ENCODE results near the gene POLD3.

GRCh38 chr11:74571062-74571399 is 21.4 kb upstream of the POLD3 start:
- TF ChIP-seq POLR2A (IDR thresholded peaks at IDR 0.05) = peak in 1 of 3 donors; percentile 17
- TF ChIP-seq CTCF (IDR thresholded peaks at IDR 0.05) = no peak

All from body of pancreas (tissue), 4 donors.